Measurements from ENCODE around the gene EDEM3. TPM values are rescaled to one million over a fixed set of nuclear protein-coding genes. Genes with fewer than 3 reads are reported as not detected.

The EDEM3 gene
- total RNA-seq, 3 donors from 2014 or later: 42.3 to 44.5 (median 43.2) TPM

GRCh38 chr1:184650177-184650866, 104.3 kb downstream of the EDEM3 start:
- no peak for TF ChIP-seq POLR2A (IDR thresholded peaks at IDR 0.05)
- no peak for TF ChIP-seq POLR2AphosphoS5 (IDR thresholded peaks at IDR 0.05)
- TF ChIP-seq CTCF (IDR thresholded peaks at IDR 0.05): no peak
- DNase-seq (ENCODE audit: low spot score in 2 of 2): no peak
- H3K36me3 ChIP-seq: no peaks in the 10 kb centered on the region
- intact Hi-C loops (cut with DNase I; ENCODE audit: low total_unique reads): no loop called here
- peaks cover 4 to 6% of the 10 kb centered on the region in 2 donors for H3K9me3 ChIP-seq
- H3K27ac ChIP-seq: no peak overlapping the region
- no peak overlapping the region for H3K4me3 ChIP-seq
- H3K4me1 ChIP-seq: no peaks in the 10 kb centered on the region
- no peaks in the 10 kb centered on the region for H3K27me3 ChIP-seq

- DNase-seq (ENCODE audit: low spot score in 2 of 2): no peak
- Histone ChIP-seq H3K9me3 (peaks cover 4 to 6% of the 10 kb centered on the region in 2 donors), H3K27ac (peak overlapping the region in 1 of 2 donors; percentile 32), H3K4me3 (no peak overlapping the region), H3K27me3 (no peaks in the 10 kb centered on the region), H3K4me1 (no peaks in the 10 kb centered on the region), H3K36me3 (no peaks in the 10 kb centered on the region)
- intact Hi-C loops (cut with DNase I; ENCODE audit: low total_unique reads): loop anchor here (5.0 kb wide), 1 partner anchor 248 kb away; no protein-coding TSS in a partner anchor
- TF ChIP-seq POLR2A (IDR thresholded peaks at IDR 0.05) (no peak), POLR2AphosphoS5 (IDR thresholded peaks at IDR 0.05) (no peak), CTCF (IDR thresholded peaks at IDR 0.05) (no peak)
Measured at GRCh38 chr1:184649451-184649888, 105.2 kb downstream of the EDEM3 start.

- H3K4me3 ChIP-seq: no peak overlapping the region
- H3K27me3 ChIP-seq: no peaks in the 10 kb centered on the region
- DNase-seq (ENCODE audit: low spot score in 2 of 2): no peak
- H3K4me1 ChIP-seq: no peaks in the 10 kb centered on the region
- peaks cover 4 to 6% of the 10 kb centered on the region in 2 donors for H3K9me3 ChIP-seq
- no peaks in the 10 kb centered on the region for H3K36me3 ChIP-seq
- TF ChIP-seq POLR2A (IDR thresholded peaks at IDR 0.05): no peak
- TF ChIP-seq POLR2AphosphoS5 (IDR thresholded peaks at IDR 0.05): no peak
- TF ChIP-seq CTCF (IDR thresholded peaks at IDR 0.05): no peak
- intact Hi-C loops (cut with DNase I; ENCODE audit: low total_unique reads): loop anchor here (5.0 kb wide), 1 partner anchor 248 kb away; no protein-coding TSS in a partner anchor
- peak overlapping the region in 1 of 2 donors; percentile 32 for H3K27ac ChIP-seq
Measured at GRCh38 chr1:184648856-184649201, 105.8 kb downstream of the EDEM3 start.

GRCh38 chr1:184648160-184648855, 106.3 kb downstream of the EDEM3 start:
- H3K4me1 ChIP-seq: no peaks in the 10 kb centered on the region
- DNase-seq (ENCODE audit: low spot score in 2 of 2): no peak
- TF ChIP-seq CTCF (IDR thresholded peaks at IDR 0.05): no peak
- TF ChIP-seq POLR2AphosphoS5 (IDR thresholded peaks at IDR 0.05): no peak
- no peak for TF ChIP-seq POLR2A (IDR thresholded peaks at IDR 0.05)
- H3K9me3 ChIP-seq: peaks cover 4 to 6% of the 10 kb centered on the region in 2 donors
- H3K27ac ChIP-seq: no peak overlapping the region
- intact Hi-C loops (cut with DNase I; ENCODE audit: low total_unique reads): loop anchor here (5.0 kb wide), 1 partner anchor 249 kb away; no protein-coding TSS in a partner anchor
- H3K36me3 ChIP-seq: no peaks in the 10 kb centered on the region
- H3K4me3 ChIP-seq: no peak overlapping the region
- no peaks in the 10 kb centered on the region for H3K27me3 ChIP-seq

GRCh38 chr1:184647471-184647870, 107.2 kb downstream of the EDEM3 start:
- intact Hi-C loops (cut with DNase I; ENCODE audit: low total_unique reads): loop anchor here (5.0 kb wide), 1 partner anchor 250 kb away; no protein-coding TSS in a partner anchor
- H3K4me1 ChIP-seq: no peaks in the 10 kb centered on the region
- no peak for DNase-seq (ENCODE audit: low spot score in 2 of 2)
- H3K36me3 ChIP-seq: no peaks in the 10 kb centered on the region
- H3K27ac ChIP-seq: no peak overlapping the region
- no peaks in the 10 kb centered on the region for H3K27me3 ChIP-seq
- TF ChIP-seq CTCF (IDR thresholded peaks at IDR 0.05): no peak
- no peak for TF ChIP-seq POLR2AphosphoS5 (IDR thresholded peaks at IDR 0.05)
- TF ChIP-seq POLR2A (IDR thresholded peaks at IDR 0.05): no peak
- peaks cover 4 to 6% of the 10 kb centered on the region in 2 donors for H3K9me3 ChIP-seq
- H3K4me3 ChIP-seq: no peak overlapping the region

Measured in breast epithelium (tissue), 4 donors.